C1 segment of cervical spinal cord (tissue), 14 donors: ENCODE results near the gene RNF114.
"Not testable (repeated sequence)": the region's sequence is repeated elsewhere in the genome, so short reads cannot be mapped to it uniquely, and the experiment has no call there.

Source experiments
- DNase-seq, 14 donors: peaks; one replicate each; lab custom pipeline; 2025; lab: John Stamatoyannopoulos, UW

The RNF114 gene

DNA sequence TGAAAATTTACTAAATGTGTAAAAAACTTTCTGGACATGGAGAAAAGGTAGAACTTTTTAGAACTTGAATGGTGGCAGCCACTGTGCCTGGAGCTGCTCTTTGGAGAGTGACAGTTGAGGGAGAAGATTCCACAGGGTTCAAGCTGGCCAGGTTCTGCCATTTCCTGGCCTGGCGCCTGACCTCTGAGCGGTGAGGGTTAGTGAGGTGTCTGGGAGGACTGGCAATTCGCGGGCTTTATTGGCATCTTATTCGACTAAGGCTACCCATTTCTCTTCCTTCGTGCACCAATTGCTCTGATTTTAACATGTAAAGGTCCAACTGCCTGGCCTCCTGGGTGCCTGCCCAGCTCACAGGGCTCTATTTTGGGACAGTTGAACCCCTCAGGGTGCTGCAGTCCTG lies 49.0 kb downstream of the RNF114 start:
- DNase-seq = no peak

GRCh38 chr20:49985617-49986016 lies 49.4 kb downstream of the RNF114 start:
- no peak for DNase-seq

- DNase-seq = no peak
These were observed 49.9 kb downstream of the RNF114 start for GRCh38 chr20:49986049-49986448.

DNA sequence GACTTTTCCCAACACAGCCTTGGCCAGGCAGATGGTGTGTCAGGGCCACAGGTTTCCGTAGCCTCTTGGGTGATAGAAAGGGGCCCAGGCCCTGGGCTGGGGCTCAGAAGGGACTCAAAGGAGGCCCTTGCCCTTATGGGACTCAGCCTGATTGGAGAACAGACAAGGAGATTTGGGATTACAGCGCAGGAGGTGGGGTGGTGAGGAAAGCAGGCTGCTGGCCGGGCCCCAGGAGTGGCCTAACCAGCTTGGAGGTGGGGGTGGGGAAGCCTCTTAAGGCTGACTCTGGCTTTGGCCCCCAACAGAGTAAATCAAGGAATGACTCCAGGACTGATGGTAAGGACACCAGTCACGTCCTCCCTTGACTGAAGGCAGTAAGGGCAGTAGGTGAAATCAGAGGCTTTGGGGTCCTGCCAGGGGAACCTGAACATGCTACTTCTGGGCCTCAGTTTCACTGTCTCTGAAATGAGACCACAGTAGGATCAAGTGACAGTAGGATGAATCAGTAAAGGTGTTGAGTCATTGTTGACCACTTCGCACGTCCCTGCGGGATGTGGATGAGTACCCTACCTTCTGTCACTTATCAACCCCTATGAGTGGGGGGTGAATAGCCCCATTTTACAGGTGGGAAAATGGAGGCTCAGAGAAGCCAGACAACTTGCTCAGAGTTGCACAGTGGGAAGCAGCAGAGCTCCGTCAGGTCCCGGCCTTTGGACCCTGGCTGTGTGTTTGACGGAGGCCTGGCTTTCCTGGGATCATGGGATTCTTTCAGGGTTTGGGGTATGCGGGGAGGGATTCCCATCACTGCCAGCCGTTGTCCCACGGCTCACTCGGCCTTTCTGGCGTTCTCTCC lies 51.0 kb downstream of the RNF114 start:
- DNase-seq = no peak

DNA sequence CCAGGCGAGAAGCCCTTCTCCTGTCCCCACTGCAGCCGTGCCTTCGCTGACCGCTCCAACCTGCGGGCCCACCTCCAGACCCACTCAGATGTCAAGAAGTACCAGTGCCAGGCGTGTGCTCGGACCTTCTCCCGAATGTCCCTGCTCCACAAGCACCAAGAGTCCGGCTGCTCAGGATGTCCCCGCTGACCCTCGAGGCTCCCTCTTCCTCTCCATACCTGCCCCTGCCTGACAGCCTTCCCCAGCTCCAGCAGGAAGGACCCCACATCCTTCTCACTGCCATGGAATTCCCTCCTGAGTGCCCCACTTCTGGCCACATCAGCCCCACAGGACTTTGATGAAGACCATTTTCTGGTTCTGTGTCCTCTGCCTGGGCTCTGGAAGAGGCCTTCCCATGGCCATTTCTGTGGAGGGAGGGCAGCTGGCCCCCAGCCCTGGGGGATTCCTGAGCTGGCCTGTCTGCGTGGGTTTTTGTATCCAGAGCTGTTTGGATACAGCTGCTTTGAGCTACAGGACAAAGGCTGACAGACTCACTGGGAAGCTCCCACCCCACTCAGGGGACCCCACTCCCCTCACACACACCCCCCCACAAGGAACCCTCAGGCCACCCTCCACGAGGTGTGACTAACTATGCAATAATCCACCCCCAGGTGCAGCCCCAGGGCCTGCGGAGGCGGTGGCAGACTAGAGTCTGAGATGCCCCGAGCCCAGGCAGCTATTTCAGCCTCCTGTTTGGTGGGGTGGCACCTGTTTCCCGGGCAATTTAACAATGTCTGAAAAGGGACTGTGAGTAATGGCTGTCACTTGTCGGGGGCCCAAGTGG lies 51.9 kb downstream of the RNF114 start:
- DNase-seq = no peak

GRCh38 chr20:49989234-49990065 lies 53.3 kb downstream of the RNF114 start:
- DNase-seq = peak in 2 of 14 donors; percentile 27 to 71

GRCh38 chr20:49990271-49990720 lies 54.1 kb downstream of the RNF114 start:
- DNase-seq = peak in 5 of 14 donors; percentile 11 to 44 (median 32)

- no peak for DNase-seq
These were observed 57.1 kb downstream of the RNF114 start for GRCh38 chr20:49993301-49993751.

DNA sequence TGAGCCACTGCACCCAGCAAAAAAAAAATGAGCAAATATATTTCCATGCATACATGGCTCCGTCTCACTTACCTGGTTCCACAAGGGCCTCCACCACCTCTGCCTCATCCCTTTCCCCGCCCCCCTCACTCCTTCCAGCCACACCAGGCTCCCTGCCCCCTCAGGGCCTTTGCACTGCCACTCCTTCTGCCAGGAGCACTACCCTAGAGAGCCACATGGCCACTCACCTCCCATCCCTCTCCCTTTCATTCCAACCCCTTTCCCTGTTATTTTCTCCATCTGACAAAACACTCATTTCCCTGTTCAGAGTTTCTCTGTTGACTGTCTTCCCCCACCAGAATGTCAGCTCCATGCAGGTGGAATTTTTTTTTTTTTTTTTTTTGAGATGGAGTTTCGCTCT lies 59.4 kb downstream of the RNF114 start:
- DNase-seq = no peak

DNA sequence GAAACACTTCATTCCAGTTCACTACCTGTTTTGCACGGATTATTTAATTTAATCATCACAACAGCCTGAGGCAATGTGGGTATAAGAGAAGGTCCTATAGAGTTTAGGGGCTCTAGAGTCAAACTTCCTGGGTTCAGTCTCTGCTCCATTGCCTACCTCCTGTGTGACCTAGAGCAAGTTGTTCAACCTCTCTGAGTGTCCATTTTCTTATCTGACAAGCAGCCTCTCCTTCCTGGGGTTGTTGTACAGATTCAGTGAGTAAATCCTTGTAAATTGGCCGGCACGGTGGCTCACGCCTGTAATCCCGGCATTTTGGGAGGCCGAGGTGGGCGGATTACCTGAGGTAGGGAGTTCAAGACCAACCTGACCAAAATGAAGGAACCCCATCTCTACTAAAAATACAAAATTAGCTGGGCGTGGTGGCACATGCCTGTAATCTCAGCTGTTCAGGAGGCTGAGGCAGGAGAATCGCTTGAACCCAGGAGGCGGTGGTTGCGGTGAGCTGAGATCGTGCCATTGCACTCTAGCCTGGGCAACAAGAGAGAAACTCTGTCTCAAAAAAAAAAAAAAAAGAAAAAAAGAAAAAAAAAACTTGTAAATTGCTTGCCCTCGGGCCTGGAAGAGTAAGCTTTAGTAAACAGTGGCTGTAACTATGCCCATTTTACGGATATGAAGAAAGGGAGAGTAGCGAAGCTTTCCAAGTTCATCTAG lies 62.4 kb downstream of the RNF114 start:
- DNase-seq = not testable (repeated sequence)

DNA sequence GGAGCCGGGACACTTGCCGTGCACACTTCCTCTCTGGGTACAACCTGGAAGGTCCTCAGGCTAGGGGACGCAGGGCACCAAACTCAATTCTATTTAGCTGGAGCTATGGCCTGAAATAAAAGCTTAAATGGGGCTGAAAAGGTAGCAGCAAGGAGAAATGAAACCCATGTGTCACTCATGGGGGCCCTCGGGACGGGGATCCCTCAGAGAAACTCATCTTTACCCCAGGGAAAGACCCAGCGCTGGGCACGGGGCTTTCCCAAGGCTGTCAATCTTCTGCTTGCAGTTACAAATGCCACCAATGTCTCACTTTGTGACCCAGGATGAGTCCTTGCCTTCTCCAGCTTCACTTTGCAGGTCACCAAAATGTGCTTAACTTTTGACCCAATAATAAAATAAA lies 63.1 kb downstream of the RNF114 start:
- no peak for DNase-seq

GRCh38 chr20:50000548-50001222 lies 64.5 kb downstream of the RNF114 start:
- DNase-seq = not testable (repeated sequence)

- no peak for DNase-seq
These were observed 65.7 kb downstream of the RNF114 start for GRCh38 chr20:50001784-50002311.

GRCh38 chr20:50003253-50003656 lies 67.1 kb downstream of the RNF114 start:
- DNase-seq = no peak
